ENCODE results near the gene SERGEF. TPM values are rescaled to one million over a fixed set of nuclear protein-coding genes. Genes with fewer than 3 reads are reported as not detected.

The SERGEF gene
- total RNA-seq, 1 experiment from 2014 or later = 28.7 TPM

- BruUV-seq (replicated peaks) = no TSS peak
- POLR2A ChIA-PET (ENCODE audit: unreplicated experiment) = no interaction called here
- Histone ChIP-seq H3F3A (ENCODE audit: insufficient read depth, low read depth) (no peaks in the 10 kb centered on the region), H3K9me2 (ENCODE audit: insufficient read depth) (no peaks in the 10 kb centered on the region), H4K20me1 (ENCODE audit: insufficient read depth) (no peaks in the 10 kb centered on the region), H3K36me3 (ENCODE audit: low read depth) (no peaks in the 10 kb centered on the region), H3K4me3 (no peak overlapping the region), H3K9me3 (ENCODE audit: insufficient read depth, low read depth) (no peaks in the 10 kb centered on the region), H3K27ac (no peak overlapping the region), H2AFZ (no peak overlapping the region), H3K79me2 (ENCODE audit: low read depth) (no peaks in the 10 kb centered on the region), H3K4me1 (replicated peaks; ENCODE audit: insufficient read depth) (no peaks in the 10 kb centered on the region), H3K27me3 (ENCODE audit: insufficient read depth, low read depth) (no peaks in the 10 kb centered on the region), H3K4me2 (no peak overlapping the region)
- intact Hi-C loops (cut with micrococcal nuclease; ENCODE audit: unreplicated experiment) = no loop called here
- CTCF ChIA-PET = no interaction called here
- no peak for DNase-seq
- TF ChIP-seq CTCF (conservative IDR thresholded peaks at IDR 0.05) (no peak), EZH2 (IDR thresholded peaks at IDR 0.05; ENCODE audit: low read depth) (no peak)
Observed at GRCh38 chr11:17791144-17791543, 221.7 kb downstream of the SERGEF start.

GRCh38 chr11:17790453-17790852 is 222.4 kb downstream of the SERGEF start:
- TF ChIP-seq EZH2 (IDR thresholded peaks at IDR 0.05; ENCODE audit: low read depth) (no peak), CTCF (conservative IDR thresholded peaks at IDR 0.05) (no peak)
- H4K20me1 ChIP-seq (ENCODE audit: insufficient read depth) = no peaks in the 10 kb centered on the region
- POLR2A ChIA-PET (ENCODE audit: unreplicated experiment) = no interaction called here
- no peak overlapping the region for H3K4me3 ChIP-seq
- no peak overlapping the region for H3K4me2 ChIP-seq
- no peaks in the 10 kb centered on the region for H3K9me2 ChIP-seq (ENCODE audit: insufficient read depth)
- H3K27me3 ChIP-seq (ENCODE audit: insufficient read depth, low read depth) = no peaks in the 10 kb centered on the region
- no peak overlapping the region for H2AFZ ChIP-seq
- BruUV-seq (replicated peaks) = no TSS peak
- CTCF ChIA-PET = interaction anchor here (0.6 kb wide), 1 partner anchor 381 kb away, joined by 5 read pairs; no protein-coding TSS in a partner anchor
- H3K36me3 ChIP-seq (ENCODE audit: low read depth) = no peaks in the 10 kb centered on the region
- no peaks in the 10 kb centered on the region for H3F3A ChIP-seq (ENCODE audit: insufficient read depth, low read depth)
- peak in 1 of 2 experiments; percentile 42 for DNase-seq
- H3K4me1 ChIP-seq (replicated peaks; ENCODE audit: insufficient read depth) = no peaks in the 10 kb centered on the region
- intact Hi-C loops (cut with micrococcal nuclease; ENCODE audit: unreplicated experiment) = no loop called here
- H3K27ac ChIP-seq = no peak overlapping the region
- H3K79me2 ChIP-seq (ENCODE audit: low read depth) = no peaks in the 10 kb centered on the region
- H3K9me3 ChIP-seq (ENCODE audit: insufficient read depth, low read depth) = no peaks in the 10 kb centered on the region

GRCh38 chr11:17788084-17788483 is 224.8 kb downstream of the SERGEF start:
- no TSS peak for BruUV-seq (replicated peaks)
- H3K27me3 ChIP-seq (ENCODE audit: insufficient read depth, low read depth) = no peaks in the 10 kb centered on the region
- H2AFZ ChIP-seq = no peak overlapping the region
- no peaks in the 10 kb centered on the region for H3K9me3 ChIP-seq (ENCODE audit: insufficient read depth, low read depth)
- H3K4me3 ChIP-seq = no peak overlapping the region
- H3K36me3 ChIP-seq (ENCODE audit: low read depth) = no peaks in the 10 kb centered on the region
- no peak for DNase-seq
- H3K27ac ChIP-seq = no peak overlapping the region
- no peaks in the 10 kb centered on the region for H4K20me1 ChIP-seq (ENCODE audit: insufficient read depth)
- ChIA-PET CTCF (no interaction called here), POLR2A (ENCODE audit: unreplicated experiment) (no interaction called here)
- no peaks in the 10 kb centered on the region for H3K9me2 ChIP-seq (ENCODE audit: insufficient read depth)
- H3K79me2 ChIP-seq (ENCODE audit: low read depth) = no peaks in the 10 kb centered on the region
- no peak for TF ChIP-seq CTCF (conservative IDR thresholded peaks at IDR 0.05)
- TF ChIP-seq EZH2 (IDR thresholded peaks at IDR 0.05; ENCODE audit: low read depth) = no peak
- intact Hi-C loops (cut with micrococcal nuclease; ENCODE audit: unreplicated experiment) = no loop called here
- no peak overlapping the region for H3K4me2 ChIP-seq
- no peaks in the 10 kb centered on the region for H3K4me1 ChIP-seq (replicated peaks; ENCODE audit: insufficient read depth)
- no peaks in the 10 kb centered on the region for H3F3A ChIP-seq (ENCODE audit: insufficient read depth, low read depth)

Measured in PC-9 (cell line).